Measurements from ENCODE around the gene EDNRB.

DNA sequence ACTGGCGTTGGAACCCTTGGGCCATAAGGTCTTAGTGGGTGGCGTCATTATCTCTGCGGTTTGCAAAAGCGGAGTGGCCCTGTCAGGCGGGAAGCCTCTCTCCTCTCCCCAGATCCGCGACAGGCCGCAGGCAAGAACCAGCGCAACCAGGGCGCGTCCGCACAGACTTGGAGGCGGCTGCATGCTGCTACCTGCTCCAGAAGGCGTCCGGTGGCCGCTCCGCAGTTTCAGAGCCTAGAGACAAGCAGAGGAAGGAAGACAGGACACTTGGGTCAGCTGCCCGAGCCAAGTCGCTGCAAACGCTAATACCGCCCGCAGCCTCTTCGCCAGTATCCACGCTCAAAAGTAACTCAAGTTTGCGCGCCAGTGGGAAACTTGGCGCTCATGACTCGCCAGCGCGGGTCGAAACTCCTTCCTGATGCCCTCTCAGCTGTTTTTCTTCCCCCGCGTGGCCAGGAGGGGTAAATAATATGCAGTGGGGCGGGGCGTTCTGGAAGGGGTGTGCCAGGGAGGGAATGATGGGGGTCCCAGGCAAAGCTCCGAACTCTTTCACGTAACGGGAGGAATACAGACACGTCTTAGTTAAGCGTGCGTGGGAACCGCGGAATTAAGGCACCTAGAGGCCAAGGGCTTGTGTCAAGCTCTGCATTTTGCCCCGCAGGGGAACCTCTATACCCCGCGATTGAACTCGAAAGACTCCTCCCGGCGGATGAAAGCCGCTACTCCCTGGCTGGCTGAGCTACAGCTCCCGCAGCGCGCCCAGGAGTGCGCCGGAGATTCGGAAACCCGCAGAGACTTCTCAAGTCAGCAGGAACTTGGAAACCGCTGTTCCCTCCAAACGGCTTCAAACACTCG is at the start of gene EDNRB:
- no peak for TF ChIP-seq POLR2A (IDR thresholded peaks at IDR 0.05)
- TF ChIP-seq, protein P1, sequence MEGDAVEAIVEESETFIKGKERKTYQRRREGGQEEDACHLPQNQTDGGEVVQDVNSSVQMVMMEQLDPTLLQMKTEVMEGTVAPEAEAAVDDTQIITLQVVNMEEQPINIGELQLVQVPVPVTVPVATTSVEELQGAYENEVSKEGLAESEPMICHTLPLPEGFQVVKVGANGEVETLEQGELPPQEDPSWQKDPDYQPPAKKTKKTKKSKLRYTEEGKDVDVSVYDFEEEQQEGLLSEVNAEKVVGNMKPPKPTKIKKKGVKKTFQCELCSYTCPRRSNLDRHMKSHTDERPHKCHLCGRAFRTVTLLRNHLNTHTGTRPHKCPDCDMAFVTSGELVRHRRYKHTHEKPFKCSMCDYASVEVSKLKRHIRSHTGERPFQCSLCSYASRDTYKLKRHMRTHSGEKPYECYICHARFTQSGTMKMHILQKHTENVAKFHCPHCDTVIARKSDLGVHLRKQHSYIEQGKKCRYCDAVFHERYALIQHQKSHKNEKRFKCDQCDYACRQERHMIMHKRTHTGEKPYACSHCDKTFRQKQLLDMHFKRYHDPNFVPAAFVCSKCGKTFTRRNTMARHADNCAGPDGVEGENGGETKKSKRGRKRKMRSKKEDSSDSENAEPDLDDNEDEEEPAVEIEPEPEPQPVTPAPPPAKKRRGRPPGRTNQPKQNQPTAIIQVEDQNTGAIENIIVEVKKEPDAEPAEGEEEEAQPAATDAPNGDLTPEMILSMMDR (IDR thresholded peaks at IDR 0.05): no peak
